Neural crest cell (in vitro differentiated cells): ENCODE data around the gene ACSL6. TPM values are rescaled to one million over a fixed set of nuclear protein-coding genes. Genes with fewer than 3 reads are reported as not detected.

Source experiments
- DNase-seq: peaks from one replicate; pipeline ENCODE4 v3.0.0; 2021; ENCODE audit warnings: low read depth, mixed read lengths, low spot score
- H3K27ac Mint-ChIP-seq: one replicate; pipeline ENCODE4 v1.8.0; 2021; ENCODE audit warnings: mild to moderate bottlenecking, mixed read lengths; ENCODE audit not compliant: unreplicated experiment
- H3K27me3 Mint-ChIP-seq: 2 replicates; pipeline ENCODE4 v1.8.0; 2021; ENCODE audit warnings: low read depth, mild to moderate bottlenecking, mixed read lengths
- H3K36me3 Mint-ChIP-seq: 2 replicates; pipeline ENCODE4 v1.8.0; 2021; ENCODE audit warnings: low read depth, mild to moderate bottlenecking, mixed read lengths
- H3K4me1 Mint-ChIP-seq: 2 replicates; pipeline ENCODE4 v1.8.0; 2021; ENCODE audit warnings: mixed read lengths
- H3K4me3 Mint-ChIP-seq: one replicate; pipeline ENCODE4 v1.8.0; 2021; ENCODE audit warnings: mild to moderate bottlenecking, mixed read lengths
- H3K9me3 Mint-ChIP-seq: 2 replicates; pipeline ENCODE4 v1.8.0; 2021; ENCODE audit warnings: mixed read lengths
- total RNA-seq: library from RNA; stranded (reverse); gene quantifications from 2 replicates; pipeline ENCODE4 v1.2.1, GENCODE V29; 2021
- TF ChIP-seq, protein P1 (sequence below): fragments of 200-600 bp; sonication (generic); conservative IDR thresholded peaks from 2 replicates; pipeline ENCODE4 v1.5.0; 2021; ENCODE audit warnings: antibody characterized with exemption, mild to moderate bottlenecking

Gene ACSL6
- total RNA-seq, 1 donor from 2014 or later: 0.84 TPM

DNA sequence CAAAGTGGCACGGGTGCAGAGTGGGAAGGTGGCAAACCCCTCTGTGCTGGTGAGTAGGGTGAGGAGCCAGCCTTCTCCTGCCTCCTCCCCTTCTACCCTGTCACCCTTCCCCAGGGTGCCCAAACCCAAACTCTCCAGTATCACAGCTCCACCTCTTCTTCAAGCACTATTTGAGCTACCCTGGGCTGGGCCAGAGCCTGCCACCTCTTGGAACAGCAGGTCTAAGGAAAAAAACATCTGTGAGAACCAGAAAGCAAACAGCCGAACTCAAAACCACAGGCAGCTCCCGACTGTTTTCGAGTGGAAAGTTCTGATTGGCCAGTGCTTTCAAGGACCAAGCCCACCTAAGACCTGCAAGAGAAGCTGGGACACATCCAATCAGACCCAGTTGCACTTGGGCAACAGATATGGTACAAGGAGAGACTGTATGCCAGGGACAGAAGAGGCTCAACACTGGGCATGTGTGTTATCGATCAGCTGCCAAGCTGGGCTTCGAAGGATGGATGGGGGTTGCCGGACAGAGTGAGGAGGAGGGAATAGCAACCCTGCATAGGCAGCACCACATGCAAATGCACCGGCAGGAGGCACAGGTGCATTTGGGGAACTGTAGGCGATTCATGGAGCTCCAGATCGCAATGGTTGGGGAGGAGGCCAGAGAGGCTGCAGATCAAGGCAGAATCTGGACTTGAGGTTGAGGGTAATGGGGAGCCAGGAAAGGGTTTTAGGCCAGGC lies 19.7 kb downstream of the ACSL6 start:
- Mint-ChIP-seq H3K36me3 (no peaks in the 10 kb centered on the region), H3K9me3 (no peaks in the 10 kb centered on the region), H3K4me1 (no peaks in the 10 kb centered on the region), H3K4me3 (no peak overlapping the region), H3K27ac (no peak overlapping the region), H3K27me3 (no peaks in the 10 kb centered on the region)
- no peak for DNase-seq
- TF ChIP-seq, protein P1, sequence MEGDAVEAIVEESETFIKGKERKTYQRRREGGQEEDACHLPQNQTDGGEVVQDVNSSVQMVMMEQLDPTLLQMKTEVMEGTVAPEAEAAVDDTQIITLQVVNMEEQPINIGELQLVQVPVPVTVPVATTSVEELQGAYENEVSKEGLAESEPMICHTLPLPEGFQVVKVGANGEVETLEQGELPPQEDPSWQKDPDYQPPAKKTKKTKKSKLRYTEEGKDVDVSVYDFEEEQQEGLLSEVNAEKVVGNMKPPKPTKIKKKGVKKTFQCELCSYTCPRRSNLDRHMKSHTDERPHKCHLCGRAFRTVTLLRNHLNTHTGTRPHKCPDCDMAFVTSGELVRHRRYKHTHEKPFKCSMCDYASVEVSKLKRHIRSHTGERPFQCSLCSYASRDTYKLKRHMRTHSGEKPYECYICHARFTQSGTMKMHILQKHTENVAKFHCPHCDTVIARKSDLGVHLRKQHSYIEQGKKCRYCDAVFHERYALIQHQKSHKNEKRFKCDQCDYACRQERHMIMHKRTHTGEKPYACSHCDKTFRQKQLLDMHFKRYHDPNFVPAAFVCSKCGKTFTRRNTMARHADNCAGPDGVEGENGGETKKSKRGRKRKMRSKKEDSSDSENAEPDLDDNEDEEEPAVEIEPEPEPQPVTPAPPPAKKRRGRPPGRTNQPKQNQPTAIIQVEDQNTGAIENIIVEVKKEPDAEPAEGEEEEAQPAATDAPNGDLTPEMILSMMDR: no peak

DNA sequence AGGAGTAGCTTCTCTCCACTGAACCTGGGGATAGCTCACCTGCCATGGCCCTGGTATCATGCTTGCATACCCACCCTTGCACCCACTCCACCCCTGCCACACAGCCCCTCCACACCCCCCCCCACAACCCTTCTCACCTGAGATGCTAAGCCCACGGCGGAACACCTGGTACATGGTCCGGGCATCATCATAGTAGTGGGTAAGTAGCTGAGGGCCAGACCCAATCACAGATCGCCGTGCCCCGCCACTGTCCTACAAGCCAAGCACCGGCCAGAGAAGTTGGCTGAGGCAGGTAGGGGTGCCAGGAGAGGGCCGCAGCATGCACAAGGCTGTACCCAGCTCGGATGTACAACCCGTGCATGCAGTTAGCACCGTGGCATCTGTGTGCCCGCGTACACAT lies 20.7 kb downstream of the ACSL6 start:
- Mint-ChIP-seq H3K4me1 (no peaks in the 10 kb centered on the region), H3K36me3 (no peaks in the 10 kb centered on the region), H3K9me3 (no peaks in the 10 kb centered on the region), H3K27me3 (no peaks in the 10 kb centered on the region), H3K27ac (no peak overlapping the region), H3K4me3 (no peak overlapping the region)
- TF ChIP-seq, protein P1: no peak
- DNase-seq: no peak

DNA sequence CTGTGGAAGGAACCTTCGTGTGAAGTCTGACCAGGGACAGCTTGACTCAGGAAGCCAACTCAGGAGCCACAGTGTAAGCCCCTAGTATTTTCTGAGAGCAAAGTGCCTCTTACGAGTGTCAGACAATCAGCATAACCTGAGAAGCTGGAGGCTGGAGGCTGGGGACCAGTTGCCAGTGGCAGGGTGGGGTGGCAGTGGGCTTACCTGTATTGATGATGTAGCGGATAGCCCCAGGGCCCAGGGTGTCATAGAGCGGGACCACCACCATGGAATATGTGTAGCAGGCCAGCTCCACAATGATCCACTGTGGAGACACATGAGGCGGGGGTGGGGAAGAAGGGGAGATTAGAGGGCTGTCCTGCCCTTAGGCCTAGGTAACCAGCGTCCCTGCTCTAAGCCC lies 22.9 kb downstream of the ACSL6 start:
- no peak overlapping the region for H3K27ac Mint-ChIP-seq
- H3K4me3 Mint-ChIP-seq: no peak overlapping the region
- H3K27me3 Mint-ChIP-seq: no peaks in the 10 kb centered on the region
- DNase-seq: no peak
- H3K9me3 Mint-ChIP-seq: no peaks in the 10 kb centered on the region
- H3K36me3 Mint-ChIP-seq: no peaks in the 10 kb centered on the region
- TF ChIP-seq, protein P1: no peak
- H3K4me1 Mint-ChIP-seq: no peaks in the 10 kb centered on the region

DNA sequence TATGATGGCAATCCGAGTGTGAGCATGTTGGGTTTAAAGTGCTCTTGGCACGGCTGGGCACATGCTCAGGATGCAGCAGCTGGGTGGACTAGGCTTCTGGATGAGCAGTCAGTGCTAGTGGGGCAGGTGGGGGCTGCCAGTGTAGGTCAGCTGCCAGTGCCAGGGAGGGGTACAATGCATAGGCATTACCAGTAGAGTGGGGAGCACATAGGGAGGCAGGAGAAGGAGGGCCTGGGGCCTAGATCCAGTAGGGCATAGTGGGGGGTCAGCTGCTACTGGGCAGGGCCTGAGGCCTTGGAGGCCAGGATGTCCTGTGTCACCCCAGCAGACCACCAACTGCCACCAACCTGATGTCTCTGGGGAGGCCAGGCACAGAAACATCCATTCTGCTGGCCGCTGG lies 24.2 kb downstream of the ACSL6 start:
- no peak for DNase-seq
- H3K4me3 Mint-ChIP-seq: no peak overlapping the region
- H3K4me1 Mint-ChIP-seq: no peaks in the 10 kb centered on the region
- H3K27ac Mint-ChIP-seq: peak overlapping the region; percentile 1
- no peaks in the 10 kb centered on the region for H3K9me3 Mint-ChIP-seq
- H3K36me3 Mint-ChIP-seq: no peaks in the 10 kb centered on the region
- TF ChIP-seq, protein P1: no peak
- H3K27me3 Mint-ChIP-seq: no peaks in the 10 kb centered on the region

DNA sequence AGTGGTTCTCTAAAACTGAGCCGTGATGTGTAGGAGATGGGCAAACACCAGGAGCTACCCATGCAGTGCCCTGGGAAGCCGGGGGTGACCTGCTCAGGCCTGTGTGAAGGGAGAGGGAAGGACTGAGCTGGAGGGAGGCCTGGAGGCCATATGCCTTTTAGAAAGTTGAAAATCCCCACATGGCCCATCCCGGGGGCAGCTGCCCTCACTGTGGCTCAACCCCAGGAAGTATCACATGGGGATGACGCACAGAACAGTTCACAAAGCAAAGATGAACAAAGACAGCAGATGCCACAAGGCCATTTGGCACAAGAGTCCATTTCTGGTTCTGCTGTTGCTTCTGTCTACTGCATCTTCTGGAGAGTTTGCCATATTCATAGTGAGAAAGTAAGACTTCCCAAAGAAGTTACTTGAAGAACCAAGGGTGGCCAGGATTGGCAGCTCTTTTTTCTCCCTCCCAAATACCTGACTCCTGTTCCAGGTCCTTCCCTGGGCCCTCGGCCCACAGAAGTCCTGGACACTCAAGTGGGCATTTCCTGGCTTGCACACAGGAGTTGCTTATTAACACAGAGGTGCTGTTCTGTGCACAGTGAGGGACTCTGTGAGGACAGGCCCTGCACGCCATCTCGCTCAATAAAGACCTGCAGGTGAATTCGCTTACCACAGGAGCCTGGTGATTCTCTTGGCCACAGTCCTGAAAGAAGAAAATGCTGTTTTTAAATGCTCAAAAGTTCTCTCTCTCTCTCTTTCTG lies 25.1 kb downstream of the ACSL6 start:
- H3K4me3 Mint-ChIP-seq: no peak overlapping the region
- no peaks in the 10 kb centered on the region for H3K36me3 Mint-ChIP-seq
- no peaks in the 10 kb centered on the region for H3K4me1 Mint-ChIP-seq
- no peaks in the 10 kb centered on the region for H3K27me3 Mint-ChIP-seq
- TF ChIP-seq, protein P1: no peak
- no peak for DNase-seq
- H3K27ac Mint-ChIP-seq: peak overlapping the region; percentile 1
- no peaks in the 10 kb centered on the region for H3K9me3 Mint-ChIP-seq
